Activated CD4-positive, alpha-beta memory T cell treated with anti-CD3 and anti-CD28 coated beads for 36 hours (primary cell): ENCODE measurements around the gene MDFIC. TPM values are rescaled to one million over a fixed set of nuclear protein-coding genes. Genes with fewer than 3 reads are reported as not detected.
A peak's percentile ranks its signal among the peaks of the same experiment; 100 is the strongest.

Experiments used
- CTCF ChIA-PET: fragments of 350-600 bp; sonication (Branson Sonifier 250); formaldehyde crosslinking; loops from one replicate; lab custom pipeline; 2021; ENCODE audit warnings: antibody characterized with exemption, inconsistent platforms; lab: Charles Lee
- POLR2A ChIA-PET: fragments of 350-600 bp; sonication (Branson Sonifier 250); formaldehyde crosslinking; loops from one replicate; lab custom pipeline; 2021; ENCODE audit warnings: antibody characterized with exemption; lab: Charles Lee
- DNase-seq: peaks from one replicate; pipeline ENCODE4 v3.0.0-alpha.2; 2020
- H3K27ac Mint-ChIP-seq: one replicate; pipeline ENCODE4 v1.8.0; 2021; ENCODE audit warnings: mixed read lengths
- H3K27me3 Mint-ChIP-seq: one replicate; pipeline ENCODE4 v1.8.0; 2021; ENCODE audit warnings: mixed read lengths
- H3K36me3 Mint-ChIP-seq: one replicate; pipeline ENCODE4 v1.8.0; 2021; ENCODE audit warnings: mixed read lengths
- H3K4me1 Mint-ChIP-seq: one replicate; pipeline ENCODE4 v1.8.0; 2021; ENCODE audit warnings: low read depth, mixed read lengths
- H3K4me3 Mint-ChIP-seq: one replicate; pipeline ENCODE4 v1.8.0; 2021; ENCODE audit warnings: mild to moderate bottlenecking, mixed read lengths
- H3K9me3 Mint-ChIP-seq: one replicate; pipeline ENCODE4 v1.8.0; 2021; ENCODE audit warnings: mixed read lengths
- intact Hi-C: fragments of 100-400 bp; cut with micrococcal nuclease; formaldehyde crosslinking; loops from one replicate; pipeline ENCODE4 v1.15.1; 2023
- total RNA-seq, 2 experiments: library from RNA; stranded (reverse); gene quantifications; one replicate each; pipeline ENCODE4 v1.2.3, GENCODE V29; 2021

The MDFIC gene
- total RNA-seq, 2 experiments from 2014 or later = 78.0 to 82.3 TPM

- no peaks in the 10 kb centered on the region for H3K27me3 Mint-ChIP-seq
- peak overlapping the region; percentile 43 for H3K4me3 Mint-ChIP-seq
- DNase-seq = no peak
- ChIA-PET CTCF (interaction anchor here (1.0 kb wide), 1 partner anchor 9 kb away, joined by 3 read pairs; no protein-coding TSS in a partner anchor), POLR2A (interaction anchor here (0.9 to 1.3 kb wide), 2 partner anchors 11 to 65 kb away, joined by 3 to 5 read pairs; no protein-coding TSS in a partner anchor)
- intact Hi-C loops = no loop called here
- peaks cover 76% of the 10 kb centered on the region for H3K4me1 Mint-ChIP-seq
- peak overlapping the region; percentile 84 for H3K27ac Mint-ChIP-seq
- peaks cover 37% of the 10 kb centered on the region for H3K36me3 Mint-ChIP-seq
- H3K9me3 Mint-ChIP-seq = no peaks in the 10 kb centered on the region
Observed at GRCh38 chr7:114997487-114998404, 75.9 kb downstream of the MDFIC start.

- peaks cover 74% of the 10 kb centered on the region for H3K4me1 Mint-ChIP-seq
- DNase-seq = peak; percentile 10
- peak overlapping the region; percentile 61 for H3K27ac Mint-ChIP-seq
- peaks cover 18% of the 10 kb centered on the region for H3K36me3 Mint-ChIP-seq
- H3K27me3 Mint-ChIP-seq = no peaks in the 10 kb centered on the region
- ChIA-PET POLR2A (no interaction called here), CTCF (no interaction called here)
- no peak overlapping the region for H3K4me3 Mint-ChIP-seq
- intact Hi-C loops = no loop called here
- H3K9me3 Mint-ChIP-seq = no peaks in the 10 kb centered on the region
Observed at GRCh38 chr7:115004121-115004520, 82.2 kb downstream of the MDFIC start.

- Mint-ChIP-seq H3K27me3 (no peaks in the 10 kb centered on the region), H3K27ac (peak overlapping the region; percentile 13), H3K9me3 (no peaks in the 10 kb centered on the region), H3K4me1 (peaks cover 83% of the 10 kb centered on the region), H3K36me3 (peaks cover 18% of the 10 kb centered on the region), H3K4me3 (no peak overlapping the region)
- intact Hi-C loops = loop anchor here (5.0 kb wide), 1 partner anchor 118 kb away; no protein-coding TSS in a partner anchor
- ChIA-PET CTCF (no interaction called here), POLR2A (no interaction called here)
- no peak for DNase-seq
Observed at GRCh38 chr7:115005251-115005650, 83.4 kb downstream of the MDFIC start.

- H3K27ac Mint-ChIP-seq = peak overlapping the region; percentile 55
Observed at GRCh38 chr7:115005953-115006352, 84.1 kb downstream of the MDFIC start.

DNA sequence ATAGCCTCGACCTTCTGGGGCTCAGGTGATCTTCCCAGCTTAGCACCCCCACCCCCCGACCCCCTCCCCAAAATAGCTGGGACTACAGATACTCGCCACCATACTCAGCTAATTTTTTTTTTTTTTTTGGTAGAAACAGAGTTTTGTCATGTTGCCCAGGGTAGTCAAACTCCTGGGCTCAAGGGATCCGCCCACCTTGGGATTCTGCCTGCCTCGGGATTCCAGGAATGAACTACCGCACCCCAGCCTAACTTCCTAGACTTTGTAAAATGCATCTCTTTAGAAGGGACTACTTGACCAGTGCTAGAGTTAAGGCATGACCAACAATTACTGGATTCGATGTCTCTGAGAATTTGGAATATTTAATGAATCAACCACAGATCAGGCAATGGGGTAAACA, 85.9 kb downstream of the MDFIC start:
- no peaks in the 10 kb centered on the region for H3K27me3 Mint-ChIP-seq
- ChIA-PET POLR2A (no interaction called here), CTCF (interaction anchor here (1.7 kb wide), 1 partner anchor 84 kb away, joined by 7 read pairs; no protein-coding TSS in a partner anchor)
- no peaks in the 10 kb centered on the region for H3K9me3 Mint-ChIP-seq
- peaks cover 81% of the 10 kb centered on the region for H3K4me1 Mint-ChIP-seq
- intact Hi-C loops = loop anchor here (2.0 to 5.0 kb wide), 2 partner anchors 85 to 120 kb away; partner anchors contain the start of gene MDFIC
- H3K4me3 Mint-ChIP-seq = no peak overlapping the region
- DNase-seq = no peak
- H3K36me3 Mint-ChIP-seq = peaks cover 17% of the 10 kb centered on the region
- H3K27ac Mint-ChIP-seq = peak overlapping the region; percentile 88

More at GRCh38 chr7:115005953-115006352, 84.1 kb downstream of the MDFIC start:
- H3K36me3 Mint-ChIP-seq = peaks cover 16% of the 10 kb centered on the region
- no peaks in the 10 kb centered on the region for H3K27me3 Mint-ChIP-seq
- H3K4me1 Mint-ChIP-seq = peaks cover 83% of the 10 kb centered on the region
- CTCF ChIA-PET = no interaction called here
- peak; percentile 11 for DNase-seq
- H3K9me3 Mint-ChIP-seq = no peaks in the 10 kb centered on the region
- intact Hi-C loops = loop anchor here (5.0 kb wide), 1 partner anchor 119 kb away; no protein-coding TSS in a partner anchor
- POLR2A ChIA-PET = no interaction called here
- no peak overlapping the region for H3K4me3 Mint-ChIP-seq

DNA sequence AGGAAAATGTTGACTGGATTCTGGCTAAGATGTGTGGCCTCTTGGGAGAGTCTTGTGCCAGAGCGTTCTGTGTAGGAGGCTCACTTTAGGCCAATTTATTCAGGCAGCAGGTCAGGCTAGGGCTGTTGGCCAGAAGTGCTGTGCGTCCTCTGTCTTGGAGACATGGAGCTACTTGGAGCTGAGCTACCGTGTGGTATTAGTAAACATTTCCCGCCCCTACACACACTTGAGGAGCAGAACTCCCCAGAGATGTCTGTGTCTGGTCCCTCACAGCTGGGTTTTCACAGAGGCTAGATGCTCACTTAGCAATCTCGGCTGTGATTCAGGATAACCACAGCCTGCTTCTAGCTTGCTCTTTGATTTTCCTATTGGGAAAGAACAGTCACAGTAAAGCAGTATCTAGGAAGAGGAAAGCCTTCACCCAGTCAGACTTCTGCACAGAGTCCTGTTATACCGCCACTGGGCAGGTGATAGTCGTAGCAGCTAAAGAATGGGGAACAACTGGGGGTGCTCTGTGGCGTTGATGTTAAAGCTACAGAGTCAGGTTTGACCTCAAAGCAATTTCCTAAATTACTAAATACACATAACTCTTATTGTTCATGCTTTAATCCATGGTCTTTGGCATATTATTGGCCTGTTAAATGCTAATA, 86.7 kb downstream of the MDFIC start:
- Mint-ChIP-seq H3K27ac (peak overlapping the region; percentile 88), H3K9me3 (no peaks in the 10 kb centered on the region), H3K36me3 (peaks cover 13% of the 10 kb centered on the region), H3K27me3 (no peaks in the 10 kb centered on the region), H3K4me1 (peaks cover 76% of the 10 kb centered on the region), H3K4me3 (peak overlapping the region; percentile 58)
- peak; percentile 28 for DNase-seq
- POLR2A ChIA-PET = interaction anchor here (0.8 to 1.8 kb wide), 4 partner anchors 11 to 87 kb away, joined by 3 to 10 read pairs (median 4); partner anchors contain the start of gene MDFIC
- CTCF ChIA-PET = interaction anchor here (1.2 to 1.7 kb wide), 2 partner anchors 80 to 84 kb away, joined by 3 to 7 read pairs; no protein-coding TSS in a partner anchor
- intact Hi-C loops = loop anchor here (1.0 to 5.0 kb wide), 3 partner anchors 77 to 121 kb away; partner anchors contain the start of gene MDFIC

DNA sequence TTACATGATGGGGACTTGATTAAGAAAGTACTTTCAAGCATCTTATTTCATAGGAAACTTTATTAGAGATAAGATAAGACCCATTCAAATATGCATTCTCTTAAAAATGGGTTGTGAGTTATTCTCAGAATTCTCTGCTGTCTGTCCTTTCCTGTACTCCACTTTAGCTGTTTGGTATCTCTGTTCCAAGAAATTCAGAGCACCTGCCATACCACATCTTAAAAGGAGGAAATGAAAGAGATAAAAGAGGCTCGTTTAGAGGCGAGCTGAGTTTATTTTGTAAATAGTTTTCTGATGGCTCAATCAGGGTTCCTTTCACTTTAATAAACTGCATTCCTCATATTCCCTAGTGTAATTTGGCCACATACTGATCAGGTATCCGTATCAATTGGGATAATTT, 87.2 kb downstream of the MDFIC start:
- Mint-ChIP-seq H3K4me3 (peak overlapping the region; percentile 58), H3K27ac (peak overlapping the region; percentile 88), H3K27me3 (no peaks in the 10 kb centered on the region), H3K9me3 (no peaks in the 10 kb centered on the region), H3K36me3 (peaks cover 18% of the 10 kb centered on the region), H3K4me1 (peaks cover 78% of the 10 kb centered on the region)
- no peak for DNase-seq
- intact Hi-C loops = loop anchor here (1.0 to 5.0 kb wide), 3 partner anchors 78 to 122 kb away; partner anchors contain the start of gene MDFIC
- POLR2A ChIA-PET = interaction anchor here (0.8 to 1.8 kb wide), 5 partner anchors 11 to 176 kb away, joined by 3 to 10 read pairs (median 3); partner anchors contain the start of gene MDFIC
- CTCF ChIA-PET = interaction anchor here (0.7 to 1.7 kb wide), 4 partner anchors 11 to 144 kb away, joined by 3 to 7 read pairs (median 3); no protein-coding TSS in a partner anchor

DNA sequence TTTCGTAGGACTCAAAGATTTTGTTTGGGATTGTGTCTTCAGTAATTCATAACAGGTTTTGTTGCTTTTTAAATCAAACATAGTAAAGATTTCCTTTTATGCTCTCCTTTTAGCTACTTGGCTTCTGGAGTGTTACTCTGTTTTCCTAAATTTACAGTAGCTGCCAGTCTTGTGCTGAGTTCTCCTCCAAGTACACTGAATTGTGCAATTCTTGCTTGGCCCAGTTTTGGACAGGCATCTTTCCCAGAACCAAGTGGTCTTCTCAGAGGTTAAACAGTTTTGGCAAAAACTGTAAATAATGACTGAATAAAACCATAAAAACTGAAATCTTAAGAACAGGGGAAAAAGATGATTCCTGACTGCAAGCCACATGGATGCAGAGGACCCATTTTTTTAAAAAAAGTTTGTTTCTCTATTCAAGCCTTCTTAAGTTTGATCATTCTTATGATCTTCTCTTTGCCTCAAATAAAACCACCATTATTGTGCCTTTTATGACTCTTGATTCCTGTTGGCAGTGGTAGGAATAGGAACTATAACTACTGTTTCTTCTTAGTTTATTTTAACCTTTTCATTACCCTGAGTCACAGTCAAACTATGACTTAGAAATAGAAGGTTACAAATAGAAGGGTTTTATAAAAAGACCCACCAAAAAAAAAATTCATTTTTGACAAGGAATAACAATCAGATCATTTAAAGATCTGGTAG, 88.0 kb downstream of the MDFIC start:
- no peak for DNase-seq
- no peaks in the 10 kb centered on the region for H3K9me3 Mint-ChIP-seq
- intact Hi-C loops = loop anchor here (1.0 to 5.0 kb wide), 3 partner anchors 79 to 123 kb away; partner anchors contain the start of gene MDFIC
- H3K27ac Mint-ChIP-seq = peak overlapping the region; percentile 88
- peak overlapping the region; percentile 58 for H3K4me3 Mint-ChIP-seq
- ChIA-PET POLR2A (interaction anchor here (0.8 to 1.8 kb wide), 3 partner anchors 85 to 177 kb away, joined by 3 to 10 read pairs (median 3); partner anchors contain the start of gene MDFIC), CTCF (interaction anchor here (0.7 to 1.2 kb wide), 4 partner anchors 11 to 144 kb away, joined by 3 to 4 read pairs (median 3); no protein-coding TSS in a partner anchor)
- peaks cover 77% of the 10 kb centered on the region for H3K4me1 Mint-ChIP-seq
- no peaks in the 10 kb centered on the region for H3K27me3 Mint-ChIP-seq
- H3K36me3 Mint-ChIP-seq = peaks cover 21% of the 10 kb centered on the region

DNA sequence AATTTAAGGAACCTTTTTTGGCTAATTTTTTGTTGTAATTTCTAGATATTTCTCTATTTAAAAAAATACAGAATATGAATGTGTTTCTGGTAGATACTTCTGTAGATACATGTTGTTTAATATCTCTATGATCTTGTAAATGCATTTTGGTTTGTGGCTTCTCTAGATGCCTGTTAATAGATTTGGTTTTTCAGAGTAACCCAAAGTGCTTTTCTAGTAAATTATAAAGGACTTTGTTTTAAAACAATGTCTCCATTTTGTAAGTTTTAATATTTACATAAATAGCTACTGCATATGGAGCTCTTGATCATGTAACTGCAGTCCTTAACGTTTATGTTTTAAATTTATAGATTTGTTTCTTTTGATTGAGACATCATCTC, 88.5 kb downstream of the MDFIC start:
- no peak overlapping the region for H3K4me3 Mint-ChIP-seq
- peaks cover 74% of the 10 kb centered on the region for H3K4me1 Mint-ChIP-seq
- H3K27me3 Mint-ChIP-seq = no peaks in the 10 kb centered on the region
- H3K36me3 Mint-ChIP-seq = peaks cover 23% of the 10 kb centered on the region
- H3K9me3 Mint-ChIP-seq = no peaks in the 10 kb centered on the region
- POLR2A ChIA-PET = no interaction called here
- no peak for DNase-seq
- intact Hi-C loops = no loop called here
- CTCF ChIA-PET = interaction anchor here (1.0 kb wide), 1 partner anchor 70 kb away, joined by 4 read pairs; no protein-coding TSS in a partner anchor
- no peak overlapping the region for H3K27ac Mint-ChIP-seq

- Mint-ChIP-seq H3K4me1 (peaks cover 52% of the 10 kb centered on the region), H3K36me3 (peaks cover 32% of the 10 kb centered on the region)
Observed at GRCh38 chr7:115013886-115014285, 92.0 kb downstream of the MDFIC start.

DNA sequence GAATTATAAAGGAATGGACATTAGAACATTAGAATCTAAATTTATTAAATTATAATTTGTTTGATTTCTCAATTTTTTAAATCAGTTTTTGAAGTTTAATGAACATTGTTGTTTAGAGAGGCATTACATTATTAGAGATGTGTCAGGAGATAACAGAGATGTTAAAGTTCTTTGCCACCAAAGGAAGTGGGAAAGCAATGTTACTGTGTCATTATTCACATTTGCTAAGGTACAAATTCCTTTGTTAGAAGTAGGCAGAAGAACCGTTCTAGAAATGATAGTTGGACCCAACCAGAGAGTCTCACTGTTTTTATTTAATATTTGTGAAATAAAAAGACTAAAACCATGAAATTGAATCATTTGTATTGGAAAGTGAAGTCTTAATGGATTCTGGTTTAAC, 92.9 kb downstream of the MDFIC start:
- H3K27ac Mint-ChIP-seq = no peak overlapping the region
- intact Hi-C loops = no loop called here
- no peak for DNase-seq
- H3K27me3 Mint-ChIP-seq = no peaks in the 10 kb centered on the region
- ChIA-PET CTCF (no interaction called here), POLR2A (no interaction called here)
- H3K9me3 Mint-ChIP-seq = no peaks in the 10 kb centered on the region
- peaks cover 34% of the 10 kb centered on the region for H3K36me3 Mint-ChIP-seq
- peaks cover 45% of the 10 kb centered on the region for H3K4me1 Mint-ChIP-seq
- no peak overlapping the region for H3K4me3 Mint-ChIP-seq

More at GRCh38 chr7:115013886-115014285, 92.0 kb downstream of the MDFIC start:
- intact Hi-C loops = no loop called here
- Mint-ChIP-seq H3K9me3 (no peaks in the 10 kb centered on the region), H3K27ac (peak overlapping the region; percentile 45), H3K4me3 (no peak overlapping the region), H3K27me3 (no peaks in the 10 kb centered on the region)
- ChIA-PET POLR2A (no interaction called here), CTCF (no interaction called here)
- DNase-seq = no peak
